Measurements from ENCODE around the gene SCAP.
"Not testable (repeated sequence)": the region's sequence is repeated elsewhere in the genome, so short reads cannot be mapped to it uniquely, and the experiment has no call there.

Gene SCAP

GRCh38 chr3:47475570-47476329 lies at the start of gene SCAP:
TSS of gene SCAP (minus strand) at chr3:47475941. CDS start at chr3:47442993, 32,948 bp downstream.
- peak; percentile 95 for DNase-seq (ENCODE audit: low spot score)

GRCh38 chr3:47523310-47524073 lies 47.8 kb upstream of the SCAP start:
- no peak for DNase-seq (ENCODE audit: low spot score)

- DNase-seq (ENCODE audit: low spot score): peak; percentile 80
Observed at GRCh38 chr3:47522082-47522987, 46.6 kb upstream of the SCAP start.

- no peak for DNase-seq (ENCODE audit: low spot score)
Observed at GRCh38 chr3:47520756-47521155, 45.0 kb upstream of the SCAP start.

GRCh38 chr3:47517937-47518336 lies 42.2 kb upstream of the SCAP start:
- no peak for DNase-seq (ENCODE audit: low spot score)

- no peak for DNase-seq (ENCODE audit: low spot score)
Observed at GRCh38 chr3:47515864-47516319, 40.2 kb upstream of the SCAP start.

- DNase-seq (ENCODE audit: low spot score): no peak
Observed at GRCh38 chr3:47515100-47515499, 39.4 kb upstream of the SCAP start.

GRCh38 chr3:47513125-47513929 lies 37.6 kb upstream of the SCAP start, which contains the start of gene ELP6:
TSS of gene ELP6 (minus strand) at chr3:47513712. CDS start at chr3:47513590, 122 bp downstream.
- peak; percentile 98 for DNase-seq (ENCODE audit: low spot score)

GRCh38 chr3:47512416-47513124 lies 36.8 kb upstream of the SCAP start:
- no peak for DNase-seq (ENCODE audit: low spot score)

- DNase-seq (ENCODE audit: low spot score): not testable (repeated sequence)
Observed at GRCh38 chr3:47505267-47505666, 29.5 kb upstream of the SCAP start.

GRCh38 chr3:47504113-47504512 lies 28.4 kb upstream of the SCAP start:
- DNase-seq (ENCODE audit: low spot score): no peak

GRCh38 chr3:47503033-47503432 lies 27.3 kb upstream of the SCAP start:
- DNase-seq (ENCODE audit: low spot score): peak; percentile 54

GRCh38 chr3:47496892-47497291 lies 21.2 kb upstream of the SCAP start:
- no peak for DNase-seq (ENCODE audit: low spot score)

GRCh38 chr3:47495886-47496285 lies 20.1 kb upstream of the SCAP start:
- DNase-seq (ENCODE audit: low spot score): no peak

- no peak for DNase-seq (ENCODE audit: low spot score)
Observed at GRCh38 chr3:47495111-47495510, 19.4 kb upstream of the SCAP start.

GRCh38 chr3:47491777-47492176 lies 16.0 kb upstream of the SCAP start:
- no peak for DNase-seq (ENCODE audit: low spot score)

- DNase-seq (ENCODE audit: low spot score): no peak
Observed at GRCh38 chr3:47491186-47491585, 15.4 kb upstream of the SCAP start.

GRCh38 chr3:47487265-47487664 lies 11.5 kb upstream of the SCAP start:
- DNase-seq (ENCODE audit: low spot score): no peak

GRCh38 chr3:47485812-47486211 lies 10.1 kb upstream of the SCAP start:
- no peak for DNase-seq (ENCODE audit: low spot score)

GRCh38 chr3:47482366-47482765 lies 6.6 kb upstream of the SCAP start:
- no peak for DNase-seq (ENCODE audit: low spot score)

GRCh38 chr3:47481763-47482162 lies 6.0 kb upstream of the SCAP start:
- not testable (repeated sequence) for DNase-seq (ENCODE audit: low spot score)
